ENCODE results near the gene DPP3. TPM values are rescaled to one million over a fixed set of nuclear protein-coding genes. Genes with fewer than 3 reads are reported as not detected.

DPP3 gene
- total RNA-seq, 2 experiments from 2014 or later, result 72.4 to 75.8 TPM

GRCh38 chr11:66557733-66558326 lies 77.6 kb downstream of the DPP3 start:
- H3K27me3 Mint-ChIP-seq, result peaks cover 9% of the 10 kb centered on the region
- ChIA-PET CTCF (interaction anchor here (0.5 to 2.5 kb wide), 2 partner anchors 120 to 998 kb away, joined by 3 to 6 read pairs; partner anchors contain the start of gene RBM4B), POLR2A (no interaction called here)
- no peaks in the 10 kb centered on the region for H3K36me3 Mint-ChIP-seq (ENCODE audit: low read depth)
- no peak overlapping the region for H3K27ac Mint-ChIP-seq
- no peak overlapping the region for H3K4me3 Mint-ChIP-seq
- no peak for DNase-seq
- intact Hi-C loops (cut with micrococcal nuclease), result no loop called here
- no peaks in the 10 kb centered on the region for H3K9me3 Mint-ChIP-seq
- ATAC-seq, result no peak
- peaks cover 3% of the 10 kb centered on the region for H3K4me1 Mint-ChIP-seq (ENCODE audit: low read depth)
- no peak for TF ChIP-seq CTCF (IDR thresholded peaks at IDR 0.05)

Other genes starting within 250 kb of the DPP3 start
- 10 to 100 TPM; 32.2 to 35.2 TPM for gene KLC2, start 222.7 kb upstream of the DPP3 start, total RNA-seq
- gene RAB1B, start 211.8 kb upstream of the DPP3 start, total RNA-seq, result 10 to 100 TPM; 97.9 to 98.2 TPM
- gene CNIH2, start 202.3 kb upstream of the DPP3 start, total RNA-seq, result 1 to 10 TPM in 1 of 2 experiments, under 1 TPM in 1; 0.96 to 2.0 TPM
- 10 to 100 TPM; 57.4 to 64.0 TPM for gene YIF1A, start 191.3 kb upstream of the DPP3 start, total RNA-seq
- not detected for gene TMEM151A, start 188.5 kb upstream of the DPP3 start, total RNA-seq
- gene CD248, start 163.4 kb upstream of the DPP3 start, total RNA-seq, result 10 to 100 TPM; 16.3 to 16.8 TPM
- gene RIN1, start 144.0 kb upstream of the DPP3 start, total RNA-seq, result 1 to 10 TPM; 1.1 to 1.6 TPM
- gene BRMS1, start 135.3 kb upstream of the DPP3 start, total RNA-seq, result 10 to 100 TPM; 35.7 to 35.9 TPM
- 1 to 10 TPM; 9.4 to 9.5 TPM for gene B4GAT1, start 132.8 kb upstream of the DPP3 start, total RNA-seq
- gene SLC29A2, start 108.7 kb upstream of the DPP3 start, total RNA-seq, result 10 to 100 TPM; 11.8 to 12.2 TPM
- gene NPAS4, start 59.4 kb upstream of the DPP3 start, total RNA-seq, result under 1 TPM in 1 of 2 experiments, not detected in 1; 0.11 TPM
- gene MRPL11, start 41.6 kb upstream of the DPP3 start, total RNA-seq, result 100 to 1,000 TPM; 135 to 142 TPM
- gene PELI3, start 13.5 kb upstream of the DPP3 start, total RNA-seq, result 10 to 100 TPM in 1 of 2 experiments, 1 to 10 TPM in 1; 6.7 to 10.5 TPM
- 1 to 10 TPM; 7.7 to 7.9 TPM for gene BBS1, start 30.2 kb downstream of the DPP3 start, total RNA-seq
- 10 to 100 TPM; 13.2 to 14.0 TPM for gene ZDHHC24, start 65.6 kb downstream of the DPP3 start, total RNA-seq
- under 1 TPM in 1 of 2 experiments, not detected in 1; 0.14 TPM for gene ACTN3, start 66.5 kb downstream of the DPP3 start, total RNA-seq
- gene CTSF, start 88.2 kb downstream of the DPP3 start, total RNA-seq, result 1 to 10 TPM in 1 of 2 experiments, under 1 TPM in 1; 0.68 to 1.3 TPM
- gene CCDC87, start 112.6 kb downstream of the DPP3 start, total RNA-seq, result under 1 TPM; 0.14 to 0.27 TPM
- gene CCS, start 112.8 kb downstream of the DPP3 start, total RNA-seq, result 10 to 100 TPM; 22.0 to 25.6 TPM
- 100 to 1,000 TPM; 153 to 159 TPM for gene RBM14, start 136.2 kb downstream of the DPP3 start, total RNA-seq
- 100 to 1,000 TPM; 108 to 114 TPM for gene RBM4, start 158.3 kb downstream of the DPP3 start, total RNA-seq
- gene RBM4B, start 197.5 kb downstream of the DPP3 start, total RNA-seq, result 10 to 100 TPM; 10.7 to 13.1 TPM
- 1 to 10 TPM; 1.4 to 1.8 TPM for gene SPTBN2, start 248.8 kb downstream of the DPP3 start, total RNA-seq

Measured in activated CD8-positive, alpha-beta T cell treated with anti-CD3 and anti-CD28 coated beads for 36 hours (primary cell).